ENCODE measurements around the gene SEMA5A. TPM values are rescaled to one million over a fixed set of nuclear protein-coding genes. Genes with fewer than 3 reads are reported as not detected.

The SEMA5A gene
- total and polyA plus RNA-seq, 2 donors (not counting 1 experiment from before 2014, with no cell fraction given), result not detected

GRCh38 chr5:9440517-9440916, 105.4 kb downstream of the SEMA5A start:
- intact Hi-C loops (cut with micrococcal nuclease), result no loop called here
- TF ChIP-seq EZH2 (IDR thresholded peaks at IDR 0.05; ENCODE audit: borderline replicate concordance, insufficient read depth, low read depth, low read length, poor library complexity, severe bottlenecking), result no peak
- Histone ChIP-seq H3K9me3 (ENCODE audit: control extremely low read depth in 1 of 3, control insufficient read depth in 2 of 3, insufficient read depth in 1 of 3, low read length in 2 of 3) (peaks cover 0 to 18% (median 3%) of the 10 kb centered on the region in 3 donors), H3K9ac (ENCODE audit: low read length) (no peak overlapping the region), H3K4me2 (replicated peaks; ENCODE audit: low read depth, low read length, poor library complexity, severe bottlenecking) (no peak overlapping the region), H3K27ac (ENCODE audit: low read length in 2 of 2) (no peak overlapping the region), H3K4me1 (ENCODE audit: control insufficient read depth in 2 of 2, insufficient read depth in 2 of 2, low read length in 2 of 2) (no peaks in the 10 kb centered on the region), H3K4me3 (ENCODE audit: control extremely low read depth in 1 of 5, extremely low read depth in 1 of 5, insufficient read depth in 1 of 5, low read depth in 2 of 5, low read length in 4 of 5) (no peak overlapping the region), H3K27me3 (replicated peaks in 1 of 4; ENCODE audit: control extremely low read depth in 1 of 4, control insufficient read depth in 3 of 4, insufficient read depth in 4 of 4, low read length in 3 of 4) (no peaks in the 10 kb centered on the region), H2AFZ (ENCODE audit: insufficient read depth, low read depth, low read length, poor library complexity, severe bottlenecking) (no peak overlapping the region), H3K36me3 (replicated peaks in 1 of 2; ENCODE audit: control extremely low read depth in 1 of 2, control insufficient read depth in 1 of 2, extremely low read depth in 1 of 2, insufficient read depth in 2 of 2, low read length in 1 of 2) (no peaks in the 10 kb centered on the region), H3K79me2 (ENCODE audit: control insufficient read depth, insufficient read depth, low read length) (no peaks in the 10 kb centered on the region), H4K20me1 (ENCODE audit: control insufficient read depth, insufficient read depth, low read length, poor library complexity, severe bottlenecking) (no peaks in the 10 kb centered on the region)
- no peak overlapping the region for H3K27ac Mint-ChIP-seq
- ATAC-seq (ENCODE audit: low read depth) (no peak), DNase-seq (no peak)
- no peak overlapping the region for H3K4me3 Mint-ChIP-seq
- H3K4me1 Mint-ChIP-seq, result no peaks in the 10 kb centered on the region
- WGBS (ENCODE audit: insufficient coverage), result 100% methylated on average over 1 of the region's 2 CpGs
- H3K27me3 Mint-ChIP-seq, result no peaks in the 10 kb centered on the region
- peaks cover 6% of the 10 kb centered on the region for H3K9me3 Mint-ChIP-seq (ENCODE audit: insufficient read depth)
- POLR2A ChIA-PET, result no interaction called here
- CTCF ChIA-PET, result no interaction called here

GRCh38 chr5:9439531-9440292, 106.2 kb downstream of the SEMA5A start:
- Mint-ChIP-seq H3K4me3 (no peak overlapping the region), H3K9me3 (ENCODE audit: insufficient read depth) (peaks cover 6% of the 10 kb centered on the region), H3K27me3 (no peaks in the 10 kb centered on the region), H3K27ac (no peak overlapping the region), H3K4me1 (no peaks in the 10 kb centered on the region)
- no peak overlapping the region for H3K27ac ChIP-seq (ENCODE audit: low read length in 2 of 2)
- DNase-seq (no peak), ATAC-seq (ENCODE audit: low read depth) (no peak)
- CTCF ChIA-PET, result no interaction called here
- 57% methylated on average over 4 of the region's 5 CpGs for WGBS (ENCODE audit: insufficient coverage)
- H3K9me3 ChIP-seq (ENCODE audit: control extremely low read depth in 1 of 3, control insufficient read depth in 2 of 3, insufficient read depth in 1 of 3, low read length in 2 of 3), result peaks cover 0 to 16% (median 3%) of the 10 kb centered on the region in 3 donors
- no peaks in the 10 kb centered on the region for H4K20me1 ChIP-seq (ENCODE audit: control insufficient read depth, insufficient read depth, low read length, poor library complexity, severe bottlenecking)
- no peaks in the 10 kb centered on the region for H3K36me3 ChIP-seq (replicated peaks in 1 of 2; ENCODE audit: control extremely low read depth in 1 of 2, control insufficient read depth in 1 of 2, extremely low read depth in 1 of 2, insufficient read depth in 2 of 2, low read length in 1 of 2)
- H3K27me3 ChIP-seq (replicated peaks in 1 of 4; ENCODE audit: control extremely low read depth in 1 of 4, control insufficient read depth in 3 of 4, insufficient read depth in 4 of 4, low read length in 3 of 4), result no peaks in the 10 kb centered on the region
- no peak overlapping the region for H3K4me2 ChIP-seq (replicated peaks; ENCODE audit: low read depth, low read length, poor library complexity, severe bottlenecking)
- H2AFZ ChIP-seq (ENCODE audit: insufficient read depth, low read depth, low read length, poor library complexity, severe bottlenecking), result no peak overlapping the region
- H3K4me3 ChIP-seq (ENCODE audit: control extremely low read depth in 1 of 5, extremely low read depth in 1 of 5, insufficient read depth in 1 of 5, low read depth in 2 of 5, low read length in 4 of 5), result no peak overlapping the region
- no peaks in the 10 kb centered on the region for H3K79me2 ChIP-seq (ENCODE audit: control insufficient read depth, insufficient read depth, low read length)
- no peak overlapping the region for H3K9ac ChIP-seq (ENCODE audit: low read length)
- intact Hi-C loops (cut with micrococcal nuclease), result no loop called here
- H3K4me1 ChIP-seq (ENCODE audit: control insufficient read depth in 2 of 2, insufficient read depth in 2 of 2, low read length in 2 of 2), result no peaks in the 10 kb centered on the region
- TF ChIP-seq EZH2 (IDR thresholded peaks at IDR 0.05; ENCODE audit: borderline replicate concordance, insufficient read depth, low read depth, low read length, poor library complexity, severe bottlenecking) (no peak), CTCF (IDR thresholded peaks at IDR 0.05) (no peak)
- POLR2A ChIA-PET, result no interaction called here

Data from B cell (primary cell).